Measurements from ENCODE around the gene ISX. TPM values are rescaled to one million over a fixed set of nuclear protein-coding genes. Genes with fewer than 3 reads are reported as not detected.

Gene ISX
- total RNA-seq, 1 donor from 2014 or later: not detected

GRCh38 chr22:35054064-35054463 lies 11.9 kb upstream of the ISX start:
- intact Hi-C loops (cut with micrococcal nuclease): no loop called here
- TF ChIP-seq, protein P1, sequence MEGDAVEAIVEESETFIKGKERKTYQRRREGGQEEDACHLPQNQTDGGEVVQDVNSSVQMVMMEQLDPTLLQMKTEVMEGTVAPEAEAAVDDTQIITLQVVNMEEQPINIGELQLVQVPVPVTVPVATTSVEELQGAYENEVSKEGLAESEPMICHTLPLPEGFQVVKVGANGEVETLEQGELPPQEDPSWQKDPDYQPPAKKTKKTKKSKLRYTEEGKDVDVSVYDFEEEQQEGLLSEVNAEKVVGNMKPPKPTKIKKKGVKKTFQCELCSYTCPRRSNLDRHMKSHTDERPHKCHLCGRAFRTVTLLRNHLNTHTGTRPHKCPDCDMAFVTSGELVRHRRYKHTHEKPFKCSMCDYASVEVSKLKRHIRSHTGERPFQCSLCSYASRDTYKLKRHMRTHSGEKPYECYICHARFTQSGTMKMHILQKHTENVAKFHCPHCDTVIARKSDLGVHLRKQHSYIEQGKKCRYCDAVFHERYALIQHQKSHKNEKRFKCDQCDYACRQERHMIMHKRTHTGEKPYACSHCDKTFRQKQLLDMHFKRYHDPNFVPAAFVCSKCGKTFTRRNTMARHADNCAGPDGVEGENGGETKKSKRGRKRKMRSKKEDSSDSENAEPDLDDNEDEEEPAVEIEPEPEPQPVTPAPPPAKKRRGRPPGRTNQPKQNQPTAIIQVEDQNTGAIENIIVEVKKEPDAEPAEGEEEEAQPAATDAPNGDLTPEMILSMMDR (IDR thresholded peaks at IDR 0.05; ENCODE audit: borderline replicate concordance): no peak
- Histone ChIP-seq H3K27ac (replicated peaks) (no peak overlapping the region), H3K27me3 (ENCODE audit: low read depth) (peaks cover 61% of the 10 kb centered on the region), H3K4me3 (no peak overlapping the region), H3K36me3 (no peaks in the 10 kb centered on the region), H3K4me1 (no peaks in the 10 kb centered on the region), H3K9me3 (replicated peaks) (peaks cover 7% of the 10 kb centered on the region)
- no peak for DNase-seq

GRCh38 chr22:35056486-35056885 lies 9.5 kb upstream of the ISX start:
- intact Hi-C loops (cut with micrococcal nuclease): no loop called here
- peaks cover 7% of the 10 kb centered on the region for H3K9me3 ChIP-seq (replicated peaks)
- TF ChIP-seq, protein P1 (IDR thresholded peaks at IDR 0.05; ENCODE audit: borderline replicate concordance): no peak
- DNase-seq: no peak
- no peak overlapping the region for H3K4me3 ChIP-seq
- no peaks in the 10 kb centered on the region for H3K4me1 ChIP-seq
- no peak overlapping the region for H3K27ac ChIP-seq (replicated peaks)
- H3K36me3 ChIP-seq: no peaks in the 10 kb centered on the region
- peaks cover 53% of the 10 kb centered on the region for H3K27me3 ChIP-seq (ENCODE audit: low read depth)

DNA sequence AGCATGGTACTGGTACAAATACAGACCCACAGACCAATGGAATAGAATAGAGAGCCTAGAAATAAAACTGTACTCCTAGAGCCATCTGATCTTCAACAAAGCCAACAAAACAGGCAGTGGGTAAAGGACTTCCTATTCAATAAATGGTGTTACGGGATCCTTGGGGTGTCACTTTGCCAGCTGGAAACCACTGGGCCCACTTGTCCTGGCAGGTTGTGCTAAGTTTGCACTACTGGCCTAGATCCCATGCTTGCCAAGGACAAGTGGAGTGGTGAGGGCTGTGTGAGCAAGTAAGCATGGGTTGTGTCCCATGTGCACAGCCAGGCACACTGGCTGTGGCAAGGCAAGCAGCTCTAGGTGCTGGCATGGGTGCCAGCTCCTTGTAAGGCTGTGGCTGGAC lies 8.8 kb upstream of the ISX start:
- Histone ChIP-seq H3K4me1 (no peaks in the 10 kb centered on the region), H3K36me3 (no peaks in the 10 kb centered on the region), H3K9me3 (replicated peaks) (peaks cover 7% of the 10 kb centered on the region), H3K27me3 (ENCODE audit: low read depth) (peaks cover 53% of the 10 kb centered on the region), H3K4me3 (no peak overlapping the region), H3K27ac (replicated peaks) (no peak overlapping the region)
- TF ChIP-seq, protein P1 (IDR thresholded peaks at IDR 0.05; ENCODE audit: borderline replicate concordance): no peak
- intact Hi-C loops (cut with micrococcal nuclease): no loop called here
- no peak for DNase-seq

DNA sequence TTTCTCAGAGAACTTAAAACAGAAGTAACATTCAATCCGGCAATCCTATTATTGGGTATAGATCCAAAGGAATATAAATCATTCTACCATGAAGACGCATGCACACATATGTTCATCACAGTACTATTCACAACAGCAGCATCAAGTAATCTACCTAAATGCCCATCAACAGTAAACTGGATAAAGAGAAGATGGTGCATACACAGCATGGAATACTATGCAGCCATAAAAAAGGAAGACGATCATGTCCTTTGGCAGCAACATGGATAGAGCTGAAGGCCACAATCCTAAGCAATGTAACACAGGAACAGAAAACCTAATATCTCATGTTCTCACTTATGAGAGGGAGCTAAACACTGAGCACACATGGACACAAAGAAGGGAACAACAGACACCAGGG lies 6.3 kb upstream of the ISX start:
- intact Hi-C loops (cut with micrococcal nuclease): no loop called here
- H3K36me3 ChIP-seq: no peaks in the 10 kb centered on the region
- TF ChIP-seq, protein P1 (IDR thresholded peaks at IDR 0.05; ENCODE audit: borderline replicate concordance): no peak
- no peak overlapping the region for H3K4me3 ChIP-seq
- no peaks in the 10 kb centered on the region for H3K4me1 ChIP-seq
- peaks cover 38% of the 10 kb centered on the region for H3K27me3 ChIP-seq (ENCODE audit: low read depth)
- no peak for DNase-seq
- peaks cover 7% of the 10 kb centered on the region for H3K9me3 ChIP-seq (replicated peaks)
- H3K27ac ChIP-seq (replicated peaks): no peak overlapping the region

GRCh38 chr22:35064664-35065063 lies 1.3 kb upstream of the ISX start:
- TF ChIP-seq, protein P1 (IDR thresholded peaks at IDR 0.05; ENCODE audit: borderline replicate concordance): no peak
- H3K9me3 ChIP-seq (replicated peaks): no peaks in the 10 kb centered on the region
- peaks cover 30% of the 10 kb centered on the region for H3K27me3 ChIP-seq (ENCODE audit: low read depth)
- intact Hi-C loops (cut with micrococcal nuclease): no loop called here
- DNase-seq: no peak
- H3K36me3 ChIP-seq: no peaks in the 10 kb centered on the region
- H3K4me1 ChIP-seq: no peaks in the 10 kb centered on the region
- no peak overlapping the region for H3K27ac ChIP-seq (replicated peaks)
- H3K4me3 ChIP-seq: no peak overlapping the region

GRCh38 chr22:35065183-35065582 lies 775 bp upstream of the ISX start:
- TF ChIP-seq, protein P1 (IDR thresholded peaks at IDR 0.05; ENCODE audit: borderline replicate concordance): no peak
- DNase-seq: no peak
- Histone ChIP-seq H3K36me3 (no peaks in the 10 kb centered on the region), H3K9me3 (replicated peaks) (no peaks in the 10 kb centered on the region), H3K4me3 (no peak overlapping the region), H3K27ac (replicated peaks) (no peak overlapping the region), H3K4me1 (no peaks in the 10 kb centered on the region), H3K27me3 (ENCODE audit: low read depth) (peaks cover 36% of the 10 kb centered on the region)
- intact Hi-C loops (cut with micrococcal nuclease): no loop called here
